Measurements from ENCODE around the gene ADIPOR2.

DNA sequence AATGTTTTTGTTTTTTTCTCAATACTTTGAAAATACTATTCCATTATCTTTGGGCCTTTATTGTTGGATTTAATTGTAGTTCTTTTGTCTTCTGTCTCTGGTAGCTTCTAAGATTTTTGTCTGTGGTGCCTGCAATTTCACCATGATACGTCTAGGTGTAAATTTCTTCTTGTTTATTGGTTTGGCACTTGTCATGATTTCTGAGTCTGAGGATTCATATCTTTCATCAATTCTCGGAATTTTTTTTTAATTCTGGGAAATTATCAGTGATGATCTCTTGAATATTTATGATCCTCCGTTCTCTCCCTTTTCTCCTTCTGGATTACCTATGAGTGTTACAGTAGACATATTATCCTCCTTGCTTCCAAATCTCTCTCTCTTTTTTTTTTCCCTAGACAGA lies 14.8 kb upstream of the ADIPOR2 start:
- TF ChIP-seq, protein P1, sequence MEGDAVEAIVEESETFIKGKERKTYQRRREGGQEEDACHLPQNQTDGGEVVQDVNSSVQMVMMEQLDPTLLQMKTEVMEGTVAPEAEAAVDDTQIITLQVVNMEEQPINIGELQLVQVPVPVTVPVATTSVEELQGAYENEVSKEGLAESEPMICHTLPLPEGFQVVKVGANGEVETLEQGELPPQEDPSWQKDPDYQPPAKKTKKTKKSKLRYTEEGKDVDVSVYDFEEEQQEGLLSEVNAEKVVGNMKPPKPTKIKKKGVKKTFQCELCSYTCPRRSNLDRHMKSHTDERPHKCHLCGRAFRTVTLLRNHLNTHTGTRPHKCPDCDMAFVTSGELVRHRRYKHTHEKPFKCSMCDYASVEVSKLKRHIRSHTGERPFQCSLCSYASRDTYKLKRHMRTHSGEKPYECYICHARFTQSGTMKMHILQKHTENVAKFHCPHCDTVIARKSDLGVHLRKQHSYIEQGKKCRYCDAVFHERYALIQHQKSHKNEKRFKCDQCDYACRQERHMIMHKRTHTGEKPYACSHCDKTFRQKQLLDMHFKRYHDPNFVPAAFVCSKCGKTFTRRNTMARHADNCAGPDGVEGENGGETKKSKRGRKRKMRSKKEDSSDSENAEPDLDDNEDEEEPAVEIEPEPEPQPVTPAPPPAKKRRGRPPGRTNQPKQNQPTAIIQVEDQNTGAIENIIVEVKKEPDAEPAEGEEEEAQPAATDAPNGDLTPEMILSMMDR (conservative IDR thresholded peaks at IDR 0.05; ENCODE audit: low read length): no peak
- TF ChIP-seq EZH2phosphoT487 (IDR thresholded peaks at IDR 0.05; ENCODE audit: borderline replicate concordance, low read depth, low read length): no peak
